Transverse colon (tissue), 4 donors: ENCODE data around the gene BACH2. TPM values are rescaled to one million over a fixed set of nuclear protein-coding genes. Genes with fewer than 3 reads are reported as not detected.

ENCODE experiments used
- DNase-seq: peaks from one replicate; pipeline ENCODE4 v3.0.0-alpha.2; 2019
- H3K27ac ChIP-seq, 4 donors: fragments of 200-600 bp; sonication (generic); 2 replicates each; pipeline ENCODE4 v1.5.1; 2016 to 2018; ENCODE audit warnings: inconsistent platforms in 4 of 4
- H3K27me3 ChIP-seq: fragments of 200-600 bp; sonication (generic); 2 replicates; pipeline ENCODE4 v1.5.1; 2017; ENCODE audit warnings: inconsistent platforms
- H3K36me3 ChIP-seq, 4 donors: fragments of 200-600 bp; sonication (generic); 2 replicates each; pipeline ENCODE4 v1.5.1; 2017 to 2019; ENCODE audit warnings: inconsistent platforms in 4 of 4
- H3K4me1 ChIP-seq, 4 donors: fragments of 200-600 bp; sonication (generic); 2 replicates each; pipeline ENCODE4 v1.5.1; 2017 to 2020; ENCODE audit warnings: inconsistent platforms in 4 of 4
- H3K4me3 ChIP-seq, 4 donors: fragments of 200-600 bp; sonication (generic); 1 replicate in 1 of 4; 2 replicates in 3 of 4; pipeline versions ENCODE4 v1.5.1 to v1.6.1; 2017 to 2019; ENCODE audit warnings: inconsistent platforms in 4 of 4
- H3K9me3 ChIP-seq, 2 donors: fragments of 200-600 bp; sonication (generic); 2 replicates each; pipeline ENCODE4 v1.5.1; 2017 to 2019; ENCODE audit warnings: inconsistent platforms in 2 of 2
- EP300 ChIP-seq: sonication (generic); formaldehyde crosslinking; IDR thresholded peaks from one replicate; pipeline ENCODE4 v1.6.1; 2017; ENCODE audit warnings: antibody characterized with exemption, low read depth
- POLR2A ChIP-seq: fragments of 450-650 bp; IDR thresholded peaks from one replicate; pipeline ENCODE4 v1.6.1; 2016; ENCODE audit warnings: antibody characterized with exemption, mild to moderate bottlenecking, moderate library complexity
- POLR2AphosphoS5 ChIP-seq, 3 donors: sonication (generic); formaldehyde crosslinking; IDR thresholded peaks; one replicate each; pipeline ENCODE4 v1.6.1; 2016; ENCODE audit warnings: antibody characterized with exemption in 3 of 3
- WGBS, 2 donors: methylation state at CpG; one replicate each; pipeline ENCODE4 v1.1.5; 2018; ENCODE audit warnings: low coverage in 1 of 2; 5-methylcytosine and 5-hydroxymethylcytosine counted together
- in situ Hi-C, 4 donors: fragments of 200-750 bp; cut with MboI; loops; one replicate each; pipeline versions ENCODE4 v1.15.0 to v1.15.1; 2017; ENCODE audit warnings: low sequenced_read_pairs in 3 of 4, low pct_ligation_motif_present in 1 of 4, low pct_unique_long_range_greater_than_20kb in 1 of 4
- intact Hi-C: fragments of 100-400 bp; cut with DNase I; formaldehyde crosslinking; loops from one replicate; pipeline ENCODE4 v1.15.1; 2023; ENCODE audit warnings: low total_unique reads
- total RNA-seq, 4 donors: library from RNA; depleted of rRNA; stranded (reverse); fragments of >200 nt; gene quantifications; one replicate each; pipeline ENCODE4 v1.1.0, GENCODE V29; 2016
- TF ChIP-seq, protein P1 (sequence below), 5 experiments: fragments of 200-600 bp in 3 of 5; fragments of 450-650 bp in 2 of 5; sonication (generic) in 3 of 5; IDR thresholded peaks; 1 replicate in 2 of 5; 2 replicates in 3 of 5; pipeline ENCODE4 v1.5.1; 2016 to 2017; ENCODE audit warnings: antibody characterized with exemption in 5 of 5, inconsistent platforms in 3 of 5, mild to moderate bottlenecking in 2 of 5, moderate library complexity in 1 of 5

The BACH2 gene
- total RNA-seq, 4 donors from 2014 or later, result 0.20 to 7.5 (median 2.4) TPM

DNA sequence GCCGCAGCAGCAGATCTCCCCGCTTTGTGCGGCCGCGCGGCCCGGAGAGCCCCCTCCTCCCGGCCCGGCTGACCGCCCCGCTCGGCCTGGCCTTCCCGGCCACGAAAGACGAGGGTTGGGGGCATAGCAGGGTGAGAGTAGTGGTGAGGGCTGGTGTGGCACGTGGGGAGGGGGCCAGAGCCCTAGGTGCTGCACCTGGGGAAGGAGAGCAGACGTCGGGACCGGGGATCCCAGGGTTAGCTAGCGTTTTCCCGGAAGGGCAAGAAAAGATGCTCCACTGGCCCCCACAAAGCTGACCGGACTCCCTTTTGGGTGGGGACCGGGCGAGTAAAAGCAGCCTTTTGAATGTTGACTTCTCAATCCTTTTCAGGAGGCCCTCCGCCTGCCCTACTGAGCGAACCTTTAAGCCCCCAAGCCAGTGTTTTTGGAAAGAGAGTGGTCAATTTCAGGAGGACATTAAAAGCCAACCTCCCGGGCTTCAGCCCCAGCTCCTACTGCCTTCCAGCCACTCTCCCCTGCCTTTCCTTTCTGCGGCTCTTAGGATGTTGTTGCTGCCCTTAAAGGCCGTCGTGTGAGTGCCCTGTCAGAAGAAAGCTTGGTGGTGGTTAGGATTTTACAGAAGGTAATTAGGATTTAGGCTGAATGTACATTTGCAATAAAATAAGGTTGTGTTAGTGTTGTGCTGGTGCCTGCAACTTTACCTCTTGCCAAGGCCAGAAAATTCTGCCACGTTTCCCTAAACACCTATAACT is 648 bp upstream of the BACH2 start:
- no peak for DNase-seq
- no peak for TF ChIP-seq POLR2A
- TF ChIP-seq EP300, result no peak
- TF ChIP-seq, protein P1, sequence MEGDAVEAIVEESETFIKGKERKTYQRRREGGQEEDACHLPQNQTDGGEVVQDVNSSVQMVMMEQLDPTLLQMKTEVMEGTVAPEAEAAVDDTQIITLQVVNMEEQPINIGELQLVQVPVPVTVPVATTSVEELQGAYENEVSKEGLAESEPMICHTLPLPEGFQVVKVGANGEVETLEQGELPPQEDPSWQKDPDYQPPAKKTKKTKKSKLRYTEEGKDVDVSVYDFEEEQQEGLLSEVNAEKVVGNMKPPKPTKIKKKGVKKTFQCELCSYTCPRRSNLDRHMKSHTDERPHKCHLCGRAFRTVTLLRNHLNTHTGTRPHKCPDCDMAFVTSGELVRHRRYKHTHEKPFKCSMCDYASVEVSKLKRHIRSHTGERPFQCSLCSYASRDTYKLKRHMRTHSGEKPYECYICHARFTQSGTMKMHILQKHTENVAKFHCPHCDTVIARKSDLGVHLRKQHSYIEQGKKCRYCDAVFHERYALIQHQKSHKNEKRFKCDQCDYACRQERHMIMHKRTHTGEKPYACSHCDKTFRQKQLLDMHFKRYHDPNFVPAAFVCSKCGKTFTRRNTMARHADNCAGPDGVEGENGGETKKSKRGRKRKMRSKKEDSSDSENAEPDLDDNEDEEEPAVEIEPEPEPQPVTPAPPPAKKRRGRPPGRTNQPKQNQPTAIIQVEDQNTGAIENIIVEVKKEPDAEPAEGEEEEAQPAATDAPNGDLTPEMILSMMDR (IDR thresholded peaks at IDR 0.05), result peak in 1 of 5 experiments; percentile 3
- H3K27ac ChIP-seq, result peak overlapping the region; percentile 79 to 83 (median 82)
- H3K9me3 ChIP-seq, result no peaks in the 10 kb centered on the region
- peak overlapping the region; percentile 24 to 89 (median 69) for H3K4me3 ChIP-seq
- in situ Hi-C loops, result loop anchor here in 2 of 4 donors (25.0 kb wide), 1 partner anchor 335 kb away; no protein-coding TSS in a partner anchor
- 23 to 60% methylated on average over 1 to 31 of the region's 31 CpGs for WGBS, 2 donors
- intact Hi-C loops, result loop anchor here (5.0 kb wide), 1 partner anchor 80 kb away; no protein-coding TSS in a partner anchor
- peaks cover 0 to 19% (median 12%) of the 10 kb centered on the region in 4 donors for H3K4me1 ChIP-seq
- no peaks in the 10 kb centered on the region for H3K36me3 ChIP-seq
- H3K27me3 ChIP-seq, result peaks cover 67% of the 10 kb centered on the region

DNA sequence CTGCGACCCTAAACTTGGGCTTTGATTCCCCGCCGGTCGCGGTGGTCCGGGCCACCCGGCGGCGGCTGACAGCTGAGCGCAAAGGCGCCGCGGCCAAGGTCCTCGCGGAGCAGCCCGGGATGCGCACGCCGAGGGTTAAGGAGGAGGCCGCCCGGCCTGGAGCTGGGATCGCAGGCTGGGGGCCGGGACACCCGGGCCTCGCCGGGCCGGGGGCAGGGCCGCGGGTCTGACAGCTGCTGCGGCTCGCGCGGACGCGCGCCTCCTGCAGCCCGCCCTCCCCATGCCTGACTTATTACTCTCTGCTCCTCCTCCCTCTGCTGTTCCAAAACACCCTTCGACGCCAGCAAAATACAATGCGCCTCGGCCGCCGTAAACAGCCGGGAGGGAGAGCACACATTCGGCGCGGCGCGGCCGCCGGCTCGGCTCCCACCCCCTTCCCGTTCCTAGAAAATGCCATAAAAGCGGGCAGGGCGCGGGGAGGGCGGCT is 746 bp downstream of the BACH2 start:
- 2% methylated on average over 43 of the region's 57 CpGs; no CpG with 5 or more reads in 1 of the 2 donors for WGBS, 2 donors
- TF ChIP-seq, protein P1 (IDR thresholded peaks at IDR 0.05), result no peak
- TF ChIP-seq POLR2A (peak; percentile 32), POLR2AphosphoS5 (IDR thresholded peaks at IDR 0.05) (peak; percentile 34 to 64 (median 62)), EP300 (no peak)
- intact Hi-C loops, result loop anchor here (5.0 kb wide), 1 partner anchor 79 kb away; no protein-coding TSS in a partner anchor

DNA sequence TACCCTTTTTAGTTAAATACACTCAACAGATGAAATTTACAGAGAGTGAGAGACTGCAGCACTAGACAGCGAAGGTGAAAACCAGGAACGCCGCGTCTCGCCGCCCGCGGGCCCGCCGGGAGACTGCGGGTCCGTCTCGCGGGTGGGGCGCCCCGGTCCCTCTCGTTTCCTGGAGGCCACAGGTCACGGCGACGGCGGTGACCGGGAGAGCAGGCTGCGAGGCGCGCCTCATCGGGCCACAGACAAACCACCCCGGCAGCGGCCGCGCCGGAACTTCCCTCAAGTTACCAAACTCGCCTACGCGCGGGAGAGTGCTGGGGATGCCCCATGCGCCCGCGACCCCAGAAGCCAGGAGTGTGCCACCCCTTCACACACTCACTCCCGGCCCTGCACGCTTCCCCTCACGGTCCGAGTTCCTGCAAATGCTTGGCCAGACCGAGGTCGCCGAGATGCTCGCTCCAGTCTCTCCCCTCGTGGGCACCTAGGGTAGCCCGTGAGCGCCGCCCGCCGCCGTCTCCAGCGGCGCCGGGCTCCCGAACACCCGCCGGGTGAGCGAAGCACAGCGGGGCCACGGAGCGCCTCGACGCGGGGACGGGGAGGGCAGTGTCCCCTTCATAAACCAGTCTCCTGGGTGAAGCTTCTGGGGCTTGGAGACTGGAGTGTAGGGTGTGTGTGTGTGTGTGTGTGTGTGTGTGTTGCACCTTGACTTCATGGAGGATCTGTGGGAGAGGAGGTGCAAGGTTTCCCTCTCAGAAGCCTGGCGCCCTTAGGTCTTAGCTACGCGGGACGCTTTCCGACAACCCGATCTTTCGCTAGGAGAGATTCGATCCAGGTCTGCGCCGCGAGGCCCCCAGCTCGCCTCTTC is 1.4 kb downstream of the BACH2 start:
- 0 to 1% methylated on average over 4 to 48 of the region's 79 CpGs for WGBS, 2 donors
- peak overlapping the region; percentile 59 to 89 (median 69) for H3K4me3 ChIP-seq
- peaks cover 0 to 19% (median 12%) of the 10 kb centered on the region in 4 donors for H3K4me1 ChIP-seq
- in situ Hi-C loops (loop anchor here in 2 of 4 donors (25.0 kb wide), 1 partner anchor 333 kb away; no protein-coding TSS in a partner anchor), intact Hi-C loops (loop anchor here (5.0 kb wide), 1 partner anchor 78 kb away; no protein-coding TSS in a partner anchor)
- peak; percentile 32 for DNase-seq
- peaks cover 61% of the 10 kb centered on the region for H3K27me3 ChIP-seq
- no peaks in the 10 kb centered on the region for H3K9me3 ChIP-seq
- no peaks in the 10 kb centered on the region for H3K36me3 ChIP-seq
- peak overlapping the region; percentile 79 to 83 (median 82) for H3K27ac ChIP-seq
- TF ChIP-seq, protein P1 (IDR thresholded peaks at IDR 0.05), result peak in 1 of 5 experiments; percentile 16
- TF ChIP-seq POLR2A (no peak), POLR2AphosphoS5 (IDR thresholded peaks at IDR 0.05) (no peak)

More for the DNA sequence above, 746 bp downstream of the BACH2 start:
- peak; percentile 67 for DNase-seq
- H3K9me3 ChIP-seq, result no peaks in the 10 kb centered on the region
- peak overlapping the region; percentile 79 to 83 (median 82) for H3K27ac ChIP-seq
- in situ Hi-C loops, result loop anchor here in 2 of 4 donors (25.0 kb wide), 1 partner anchor 334 kb away; no protein-coding TSS in a partner anchor
- peaks cover 67% of the 10 kb centered on the region for H3K27me3 ChIP-seq
- H3K4me1 ChIP-seq, result peaks cover 0 to 19% (median 12%) of the 10 kb centered on the region in 4 donors
- peak overlapping the region; percentile 59 to 89 (median 69) for H3K4me3 ChIP-seq
- no peaks in the 10 kb centered on the region for H3K36me3 ChIP-seq
